ENCODE results near the gene TUBB2A. TPM values are rescaled to one million over a fixed set of nuclear protein-coding genes. Genes with fewer than 3 reads are reported as not detected.

Gene TUBB2A
- 100 to 1,000 TPM in 1 of 4 donors, 10 to 100 TPM in 3; 54.5 to 106 (median 97.9) TPM for total RNA-seq
- polyA plus RNA-seq: 10 to 100 TPM; 41.4 to 50.9 (median 41.8) TPM

- H3K4me3 ChIP-seq: peak within 1 kb of the TSS; percentile 66 to 99 (median 71)
- peaks cover 0 to 34% (median 14%) of the 10 kb centered on the region in 4 donors for H3K4me1 ChIP-seq
- peak; percentile 86 to 97 (median 96) for TF ChIP-seq POLR2AphosphoS5 (IDR thresholded peaks at IDR 0.05)
- TF ChIP-seq EP300 (IDR thresholded peaks at IDR 0.05): peak in 1 of 4 donors; percentile 45
- peak in 2 of 4 experiments; percentile 12 to 52 for TF ChIP-seq CTCF (IDR thresholded peaks at IDR 0.05)
- TF ChIP-seq POLR2A (IDR thresholded peaks at IDR 0.05): peak; percentile 56 to 81
- intact Hi-C loops (cut with DNase I): loop anchor here (2.0 to 5.0 kb wide), 5 partner anchors 39 to 200 kb away; partner anchors contain the start of genes BPHL and RIPK1
- DNase-seq: peak; percentile 95
- WGBS, 2 donors: 1% methylated on average over 95 of the region's 95 CpGs
- H3K36me3 ChIP-seq: peaks cover 0 to 20% (median 0%) of the 10 kb centered on the region in 4 donors
- no peaks in the 10 kb centered on the region for H3K9me3 ChIP-seq
- peak within 1 kb of the TSS; percentile 90 to 99 (median 96) for H3K27ac ChIP-seq
- no peaks in the 10 kb centered on the region for H3K27me3 ChIP-seq
These were observed at the start of gene TUBB2A for GRCh38 chr6:3157131-3157933. Gene TUBB2A (minus strand): TSS chr6:3157544. CDS start chr6:3157463, 81 bp downstream.

GRCh38 chr6:3206339-3207015, 49.1 kb upstream of the TUBB2A start:
- 88 to 91% methylated on average over 7 of the region's 7 CpGs for WGBS, 2 donors
- Histone ChIP-seq H3K9me3 (no peaks in the 10 kb centered on the region), H3K27me3 (no peaks in the 10 kb centered on the region), H3K4me1 (peaks cover 0 to 22% (median 12%) of the 10 kb centered on the region in 4 donors), H3K27ac (no peak overlapping the region), H3K36me3 (no peaks in the 10 kb centered on the region), H3K4me3 (no peak overlapping the region)
- no peak for DNase-seq
- intact Hi-C loops (cut with DNase I): loop anchor here (5.0 kb wide), 1 partner anchor 44 kb away; no protein-coding TSS in a partner anchor
- TF ChIP-seq EP300 (IDR thresholded peaks at IDR 0.05): no peak
- no peak for TF ChIP-seq CTCF (IDR thresholded peaks at IDR 0.05)
- TF ChIP-seq POLR2AphosphoS5 (IDR thresholded peaks at IDR 0.05): no peak
- TF ChIP-seq POLR2A (IDR thresholded peaks at IDR 0.05): no peak

- intact Hi-C loops (cut with DNase I): loop anchor here (5.0 kb wide), 1 partner anchor 44 kb away; no protein-coding TSS in a partner anchor
- no peaks in the 10 kb centered on the region for H3K36me3 ChIP-seq
- no peak overlapping the region for H3K27ac ChIP-seq
- H3K27me3 ChIP-seq: no peaks in the 10 kb centered on the region
- DNase-seq: no peak
- TF ChIP-seq POLR2AphosphoS5 (IDR thresholded peaks at IDR 0.05): no peak
- no peak for TF ChIP-seq EP300 (IDR thresholded peaks at IDR 0.05)
- TF ChIP-seq POLR2A (IDR thresholded peaks at IDR 0.05): no peak
- no peak for TF ChIP-seq CTCF (IDR thresholded peaks at IDR 0.05)
- 87 to 89% methylated on average over 4 of the region's 4 CpGs for WGBS, 2 donors
- peaks cover 0 to 17% (median 9%) of the 10 kb centered on the region in 4 donors for H3K4me1 ChIP-seq
- no peaks in the 10 kb centered on the region for H3K9me3 ChIP-seq
- no peak overlapping the region for H3K4me3 ChIP-seq
These were observed 48.6 kb upstream of the TUBB2A start for GRCh38 chr6:3205913-3206312.

- TF ChIP-seq CTCF (IDR thresholded peaks at IDR 0.05) (no peak), EP300 (IDR thresholded peaks at IDR 0.05) (no peak), POLR2AphosphoS5 (IDR thresholded peaks at IDR 0.05) (no peak), POLR2A (IDR thresholded peaks at IDR 0.05) (no peak)
These were observed 47.6 kb upstream of the TUBB2A start for GRCh38 chr6:3204921-3205320.

More at GRCh38 chr6:3204921-3205320, 47.6 kb upstream of the TUBB2A start:
- no peaks in the 10 kb centered on the region for H3K9me3 ChIP-seq
- peaks cover 0 to 17% (median 9%) of the 10 kb centered on the region in 4 donors for H3K4me1 ChIP-seq
- no peak overlapping the region for H3K4me3 ChIP-seq
- DNase-seq: no peak
- intact Hi-C loops (cut with DNase I): loop anchor here (5.0 kb wide), 1 partner anchor 43 kb away; no protein-coding TSS in a partner anchor
- H3K27ac ChIP-seq: no peak overlapping the region
- H3K27me3 ChIP-seq: no peaks in the 10 kb centered on the region
- WGBS, 2 donors: 90 to 94% methylated on average over 6 of the region's 6 CpGs
- H3K36me3 ChIP-seq: no peaks in the 10 kb centered on the region

Measured in sigmoid colon (tissue), 7 donors.